DMS79 treated with DMSO at 0.1 percent for 48 hours (cell line): ENCODE data around the gene VPS41.

Experiments used
- DNase-seq: peaks from one replicate; lab custom pipeline; 2025; lab: John Stamatoyannopoulos, UW

VPS41 gene

GRCh38 chr7:38905056-38905759 is 3.8 kb downstream of the VPS41 start:
- no peak for DNase-seq

- no peak for DNase-seq
Observed at GRCh38 chr7:38903057-38903456, 5.9 kb downstream of the VPS41 start.

GRCh38 chr7:38902449-38902848 is 6.5 kb downstream of the VPS41 start:
- DNase-seq, result no peak

GRCh38 chr7:38893061-38893460 is 15.9 kb downstream of the VPS41 start:
- no peak for DNase-seq

DNA sequence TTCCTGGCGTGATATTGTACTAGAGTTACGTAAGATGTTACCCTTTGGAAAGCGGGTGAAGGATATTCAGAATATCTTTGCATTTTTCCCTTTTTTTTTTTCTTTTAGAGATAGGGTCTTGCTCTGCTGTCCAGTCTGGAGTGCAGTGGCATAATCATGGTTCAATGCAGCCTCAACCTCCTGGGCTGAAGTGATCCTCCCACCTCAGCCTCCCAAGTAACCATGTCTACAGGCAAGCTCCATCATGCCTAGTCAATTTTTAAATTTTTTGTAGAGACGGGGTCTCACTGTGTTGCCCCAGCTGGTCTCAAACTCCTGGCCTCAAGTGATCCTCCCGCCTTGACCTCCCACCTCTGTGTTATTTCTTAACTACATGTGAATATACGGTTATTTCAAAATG is 18.4 kb downstream of the VPS41 start:
- DNase-seq, result no peak

DNA sequence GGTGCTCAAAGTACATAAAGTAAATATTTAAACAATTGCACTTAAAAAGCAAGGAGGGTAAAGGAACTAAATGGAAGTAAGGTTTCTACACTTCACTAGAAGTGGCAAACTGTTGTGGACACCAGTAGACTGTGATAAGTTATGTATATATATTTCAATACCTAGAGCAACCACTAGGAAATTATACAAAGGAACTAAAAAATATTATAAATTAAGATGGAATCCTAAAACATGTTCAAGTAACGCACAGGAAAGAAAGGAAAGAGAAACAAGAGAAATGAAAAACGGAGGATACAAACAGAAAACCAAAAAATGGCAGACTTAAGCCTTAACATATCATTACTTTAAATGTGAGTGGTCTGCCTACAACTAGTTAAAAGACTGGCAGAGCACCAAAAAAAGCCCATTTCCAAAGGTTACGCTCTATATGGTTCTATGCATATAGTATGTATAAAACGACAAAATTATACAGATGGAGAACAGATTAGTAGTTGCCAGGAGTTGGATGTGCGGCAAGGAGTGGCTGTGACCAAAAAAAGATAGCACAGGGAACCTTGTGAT is 19.0 kb downstream of the VPS41 start:
- DNase-seq, result no peak

GRCh38 chr7:38889079-38889478 is 19.9 kb downstream of the VPS41 start:
- DNase-seq, result no peak

- DNase-seq, result no peak
Observed at GRCh38 chr7:38886265-38886664, 22.7 kb downstream of the VPS41 start.

DNA sequence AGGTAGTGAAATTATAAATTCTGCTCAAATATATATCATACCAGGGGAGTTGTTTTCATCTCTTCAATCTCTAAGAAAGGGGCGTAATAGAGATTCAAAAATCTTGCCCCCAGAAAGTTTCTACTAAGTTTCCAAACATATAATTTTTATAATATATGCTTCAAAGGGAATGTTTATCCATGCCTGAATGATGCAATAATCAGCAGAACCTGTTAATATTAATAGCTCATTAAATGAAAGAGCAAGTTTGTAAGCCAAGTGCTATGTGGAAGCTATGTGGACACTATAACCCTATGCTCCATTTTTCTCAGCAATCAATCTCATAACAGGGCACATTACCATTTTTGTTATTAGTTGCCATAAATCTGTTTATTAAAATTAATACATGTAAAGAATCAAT is 25.3 kb downstream of the VPS41 start:
- DNase-seq, result no peak

DNA sequence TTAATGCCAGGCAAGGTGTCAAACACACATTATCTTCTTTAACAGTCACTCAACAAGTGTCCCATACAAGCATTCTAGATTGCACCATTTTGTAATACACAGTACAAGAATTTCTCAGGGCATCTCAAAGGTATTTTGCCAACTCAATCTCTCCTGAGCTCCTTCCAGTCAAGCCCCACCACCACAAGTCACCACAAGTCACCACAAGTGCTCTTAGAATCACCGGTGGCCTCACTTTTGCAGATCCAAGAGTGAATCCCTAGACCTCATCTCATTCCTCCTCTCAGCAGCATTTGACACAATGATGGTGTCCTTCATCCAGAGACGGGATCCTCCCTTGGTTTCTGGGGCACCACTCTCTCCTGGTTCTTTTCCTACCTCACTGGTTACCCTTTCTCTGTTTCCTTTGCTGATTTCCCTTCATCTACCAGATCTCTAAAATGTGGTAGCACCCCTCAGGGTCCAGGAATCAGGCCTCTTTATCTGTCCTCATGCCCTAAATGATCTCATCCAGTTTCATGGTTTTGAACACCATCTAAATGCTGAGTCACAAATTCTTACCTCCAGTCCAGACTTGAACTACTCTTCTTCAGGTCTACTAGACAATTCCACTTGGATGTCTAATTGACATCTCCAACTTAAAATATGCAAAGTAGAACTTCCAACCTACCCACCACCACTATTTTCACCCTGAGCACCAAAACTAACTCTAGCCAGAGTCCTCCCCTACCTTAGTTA is 26.9 kb downstream of the VPS41 start:
- no peak for DNase-seq

DNA sequence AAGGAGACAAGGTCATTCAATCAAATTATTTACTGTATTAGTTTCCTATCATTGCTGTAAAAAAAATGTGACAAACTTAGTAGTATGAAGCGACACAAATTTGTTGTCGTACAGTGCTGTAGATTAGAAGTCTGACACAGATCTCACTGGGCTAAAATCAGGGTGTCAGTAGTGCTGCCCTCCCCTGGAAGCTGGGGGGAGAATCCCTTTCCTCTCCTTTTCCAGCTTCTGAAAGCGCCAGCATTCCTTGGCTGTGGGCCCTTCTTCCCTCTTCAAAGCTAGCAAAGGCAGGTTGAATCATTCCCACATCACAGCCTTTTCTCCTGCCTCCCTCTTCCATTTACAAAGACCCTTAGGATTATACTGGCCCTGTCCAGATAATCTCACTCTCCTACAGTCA is 28.0 kb downstream of the VPS41 start:
- DNase-seq, result no peak

DNA sequence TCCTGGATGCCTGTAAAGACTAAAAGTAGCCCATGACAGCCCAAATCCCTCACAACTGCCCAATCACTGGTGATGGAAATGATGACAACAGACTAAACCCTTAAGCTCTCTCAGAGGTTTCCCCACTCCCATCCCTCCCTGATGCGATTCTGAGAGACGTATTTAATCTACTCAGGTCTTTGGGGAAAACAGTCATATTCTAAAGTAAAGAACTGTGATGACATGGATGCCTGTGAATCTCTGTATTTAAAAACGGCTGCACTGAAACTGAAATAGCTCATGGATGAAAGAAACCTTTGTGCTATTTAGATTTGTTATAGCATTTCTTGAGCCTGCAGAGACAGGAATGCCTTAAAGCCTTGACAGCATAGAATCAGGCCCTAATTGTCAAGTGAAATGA is 28.5 kb downstream of the VPS41 start:
- DNase-seq, result no peak

GRCh38 chr7:38880035-38880434 is 29.0 kb downstream of the VPS41 start:
- no peak for DNase-seq

- DNase-seq, result no peak
Observed at GRCh38 chr7:38878694-38879457, 30.1 kb downstream of the VPS41 start.

DNA sequence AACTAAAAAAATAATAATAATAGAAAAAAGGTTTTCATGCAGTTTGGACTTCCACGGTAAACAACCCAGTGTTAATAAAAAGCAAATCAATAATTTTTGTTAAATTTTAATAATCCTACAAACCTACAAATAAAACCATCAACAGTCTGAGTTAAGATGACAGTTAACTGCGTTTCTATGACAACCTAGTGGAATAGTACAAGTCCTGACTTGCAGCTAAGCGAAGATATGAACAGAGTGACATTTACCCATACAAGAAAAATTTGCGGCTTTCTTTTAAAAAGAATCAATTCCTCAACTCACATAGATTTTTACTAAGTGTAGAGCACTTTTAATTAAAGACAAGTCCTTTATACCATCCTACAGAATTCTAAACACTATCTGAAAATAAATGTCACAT is 35.6 kb downstream of the VPS41 start:
- DNase-seq, result no peak

- no peak for DNase-seq
Observed at GRCh38 chr7:38872202-38872601, 36.8 kb downstream of the VPS41 start.

GRCh38 chr7:38870147-38870546 is 38.8 kb downstream of the VPS41 start:
- DNase-seq, result no peak

DNA sequence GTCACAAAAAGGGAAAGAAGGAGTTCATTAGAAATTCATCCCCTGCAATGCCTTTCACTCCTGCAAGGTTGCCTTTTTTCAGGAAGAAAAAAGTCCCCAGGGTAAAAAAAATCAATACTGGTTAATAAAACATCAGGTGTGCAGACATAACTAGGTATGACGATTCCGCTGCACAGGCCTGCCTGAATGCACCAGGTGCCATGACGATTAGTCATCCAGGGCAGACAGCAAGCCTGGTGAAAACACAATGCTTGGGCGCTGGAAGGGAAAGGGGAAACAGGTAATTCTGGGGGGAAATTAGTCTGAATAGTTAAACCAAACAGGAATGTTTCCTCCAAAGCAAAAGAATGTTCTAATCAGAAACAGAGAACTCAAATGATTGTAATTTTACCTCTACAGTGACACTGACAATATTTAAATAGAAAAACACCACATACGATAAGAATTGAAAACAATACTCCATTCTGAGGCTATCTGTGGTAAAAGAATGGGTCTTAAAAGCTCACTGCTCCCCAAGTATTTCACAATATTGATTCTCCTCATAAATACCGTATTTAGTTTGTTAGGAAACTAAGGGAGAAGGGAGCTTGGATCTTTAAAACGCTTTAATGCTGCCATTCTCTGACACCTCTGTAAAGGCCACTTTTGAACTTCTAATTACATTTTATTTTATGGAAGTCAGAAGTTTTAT is 45.2 kb downstream of the VPS41 start:
- DNase-seq, result peak; percentile 79

- DNase-seq, result no peak
Observed at GRCh38 chr7:38862666-38863065, 46.3 kb downstream of the VPS41 start.

DNA sequence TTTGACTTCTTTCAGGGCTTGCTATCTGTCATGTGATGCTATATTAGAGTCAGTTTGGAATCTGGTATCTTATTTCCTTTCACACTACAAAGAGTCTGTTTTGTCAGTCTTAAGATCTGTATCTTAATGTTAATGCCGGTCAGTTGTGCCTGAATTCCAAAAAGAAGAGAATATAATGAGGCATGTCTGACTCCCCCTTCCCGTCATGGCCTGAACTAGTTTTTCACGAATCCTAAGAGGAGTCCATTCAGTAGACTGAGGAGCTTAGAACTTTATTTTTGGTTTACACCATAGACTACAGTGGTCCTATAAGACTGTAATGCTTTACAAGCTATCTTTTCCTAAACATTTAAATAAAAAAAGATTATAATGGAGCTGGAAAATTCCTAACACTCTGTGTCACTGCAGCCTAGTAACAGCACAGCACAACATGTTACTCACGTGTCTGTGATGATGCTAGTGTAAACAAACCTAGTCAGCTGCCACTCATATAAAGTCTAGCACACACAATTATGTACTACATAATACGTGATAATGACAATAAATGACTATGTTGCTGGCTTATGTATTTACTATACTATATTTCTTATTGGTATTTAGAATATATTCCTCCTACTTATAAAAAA is 50.6 kb downstream of the VPS41 start:
- no peak for DNase-seq

DNA sequence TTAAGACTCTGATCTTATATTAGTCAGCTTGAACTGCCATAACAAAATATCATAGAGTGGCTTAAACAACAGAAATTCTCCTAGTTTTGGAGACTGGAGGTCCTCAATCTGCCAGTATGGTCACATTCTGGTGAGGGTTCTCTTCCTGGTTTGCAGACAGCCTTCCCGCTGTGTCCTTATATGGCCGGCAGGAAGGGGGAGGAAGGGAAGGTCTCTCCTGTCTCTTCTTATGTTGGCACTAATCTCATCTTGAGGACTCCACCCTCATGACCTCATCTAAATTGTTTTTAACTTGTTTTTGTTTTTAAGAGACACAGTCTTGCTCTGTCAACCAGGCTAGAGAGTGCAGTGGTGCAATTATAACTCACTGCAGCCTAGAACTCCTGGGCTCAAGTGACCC is 53.1 kb downstream of the VPS41 start:
- DNase-seq, result no peak

- no peak for DNase-seq
Observed at GRCh38 chr7:38855386-38855785, 53.6 kb downstream of the VPS41 start.
